GM12878 (cell line): Measurements from ENCODE around the gene HLA-A. TPM values are rescaled to one million over a fixed set of nuclear protein-coding genes. Genes with fewer than 3 reads are reported as not detected.

ENCODE experiments used
- ATAC-seq: fragments of 200-7000 bp; cut with Tn5 transposase; 3 replicates; pipeline ENCODE4 v1.9.1; 2020; ENCODE audit warnings: mild to moderate bottlenecking, moderate library complexity
- BruUV-seq: library from RNA; stranded (reverse); fragments of 400-500 nt; replicated peaks from 2 replicates; lab custom pipeline; 2021; lab: Mats Ljungman, UMichigan
- CTCF ChIA-PET: fragments of 300-600 bp; sonication (Branson Sonifier 250); formaldehyde crosslinking; extraction: SDS; loops from one replicate; lab custom pipeline; 2021; ENCODE audit warnings: inconsistent platforms; lab: Yijun Ruan, JAX
- POLR2A ChIA-PET: fragments of 350-600 bp; formaldehyde crosslinking; extraction: SDS; loops from one replicate; lab custom pipeline; 2021; ENCODE audit warnings: inconsistent platforms; lab: Charles Lee
- RAD21 ChIA-PET: fragments of 300-600 bp; sonication (Branson Sonifier 250); formaldehyde crosslinking; loops from one replicate; lab custom pipeline; 2023; ENCODE audit warnings: antibody characterized with exemption; ENCODE audit not compliant: unreplicated experiment; lab: Charles Lee
- SMC1A ChIA-PET: fragments of 300-600 bp; sonication (Branson Sonifier 250); formaldehyde crosslinking; loops from one replicate; lab custom pipeline; 2023; ENCODE audit not compliant: unreplicated experiment, uncharacterized antibody; lab: Charles Lee
- DNase-seq: peaks from one replicate; pipeline ENCODE4 v3.0.0-alpha.2; 2011; ENCODE audit warnings: low read depth, low spot score
- FAIRE-seq: peaks from 3 replicates; lab custom pipeline; 2011; peaks lifted over from hg19 to GRCh38; lab: Jason Lieb, UNC
- H2AFZ ChIP-seq: 2 replicates; pipeline ENCODE4 v1.6.0; 2011; ENCODE audit warnings: low read depth, low read length, control low read depth; ENCODE audit not compliant: control insufficient read depth
- H3K27ac ChIP-seq: 2 replicates; pipeline ENCODE4 v1.5.1; 2011; ENCODE audit warnings: control low read depth; ENCODE audit not compliant: control insufficient read depth, insufficient read depth
- H3K27me3 ChIP-seq, 2 experiments: replicated peaks in 1 of 2; 2 replicates each; pipeline versions ENCODE4 v1.6.0 to v1.6.1; 2011; ENCODE audit warnings: low read length in 1 of 2; ENCODE audit not compliant: control insufficient read depth in 2 of 2, insufficient read depth in 2 of 2
- H3K36me3 ChIP-seq, 2 experiments: 2 replicates each; pipeline ENCODE4 v1.5.1; 2011; ENCODE audit warnings: low read length in 1 of 2; ENCODE audit not compliant: control insufficient read depth in 2 of 2, insufficient read depth in 2 of 2
- H3K4me1 ChIP-seq: 2 replicates; pipeline ENCODE4 v1.6.1; 2011; ENCODE audit warnings: mild to moderate bottlenecking, low read length, moderate library complexity, mixed read lengths; ENCODE audit not compliant: control insufficient read depth, insufficient read depth
- H3K4me2 ChIP-seq: 2 replicates; pipeline ENCODE4 v1.6.0; 2011; ENCODE audit warnings: control low read depth; ENCODE audit not compliant: control insufficient read depth, insufficient read depth
- H3K4me3 ChIP-seq: fragments of 200-600 bp; sonication (generic); 2 replicates; pipeline ENCODE4 v1.5.1; 2016
- H3K79me2 ChIP-seq: 2 replicates; pipeline ENCODE4 v1.6.0; 2011; ENCODE audit warnings: low read length; ENCODE audit not compliant: control insufficient read depth, insufficient read depth
- H3K9ac ChIP-seq: 2 replicates; pipeline ENCODE4 v1.8.0; 2011; ENCODE audit warnings: low read length, control low read depth, mixed read lengths; ENCODE audit not compliant: control insufficient read depth, insufficient read depth
- H3K9me3 ChIP-seq: replicated peaks from 3 replicates; pipeline ENCODE4 v1.5.1; 2011; ENCODE audit warnings: mild to moderate bottlenecking, low read length; ENCODE audit not compliant: control insufficient read depth, insufficient read depth
- H4K20me1 ChIP-seq: 2 replicates; pipeline ENCODE4 v1.6.0; 2011; ENCODE audit not compliant: control insufficient read depth, insufficient read depth
- BACH1 ChIP-seq: fragments of 450-650 bp; IDR thresholded peaks from 2 replicates; pipeline ENCODE4 v1.6.1; 2017; ENCODE audit warnings: mild to moderate bottlenecking, borderline replicate concordance
- BRCA1 ChIP-seq: IDR thresholded peaks from 2 replicates; pipeline ENCODE4 v1.6.1; 2011; ENCODE audit warnings: low read depth, low read length, improper control_type of control experiment
- HDGF ChIP-seq: fragments of 450-650 bp; IDR thresholded peaks from 2 replicates; pipeline ENCODE4 v1.6.1; 2016; ENCODE audit warnings: antibody characterized with exemption
- NFIC ChIP-seq: IDR thresholded peaks from 2 replicates; pipeline ENCODE4 v1.6.1; 2012; ENCODE audit warnings: low read depth, mild to moderate bottlenecking, inconsistent platforms, low read length, moderate library complexity
- NFYA ChIP-seq: IDR thresholded peaks from 2 replicates; pipeline ENCODE4 v1.6.1; 2011; ENCODE audit warnings: low read depth, mild to moderate bottlenecking, low read length, improper control_type of control experiment, borderline replicate concordance
- SIX5 ChIP-seq: IDR thresholded peaks from 2 replicates; pipeline ENCODE4 v1.6.1; 2011; ENCODE audit warnings: mild to moderate bottlenecking, low read depth, low read length, moderate library complexity; ENCODE audit not compliant: severe bottlenecking
- SMAD5 ChIP-seq: IDR thresholded peaks from 2 replicates; pipeline ENCODE4 v1.6.1; 2016; ENCODE audit warnings: antibody characterized with exemption, low read depth
- SREBF2 ChIP-seq: IDR thresholded peaks from 2 replicates; pipeline ENCODE4 v1.6.1; 2012; ENCODE audit warnings: mild to moderate bottlenecking, low read length
- SUZ12 ChIP-seq: fragments of 200-600 bp; sonication (generic); IDR thresholded peaks from one replicate; pipeline ENCODE4 v1.6.1; 2018; ENCODE audit warnings: antibody characterized with exemption, mild to moderate bottlenecking; ENCODE audit not compliant: unreplicated experiment
- TAF1 ChIP-seq: IDR thresholded peaks from 2 replicates; pipeline ENCODE4 v1.6.1; 2011; ENCODE audit warnings: mild to moderate bottlenecking, low read depth, low read length, borderline replicate concordance
- ZNF622 ChIP-seq: fragments of 450-650 bp; IDR thresholded peaks from 2 replicates; pipeline ENCODE4 v1.6.1; 2017; ENCODE audit warnings: mild to moderate bottlenecking, inconsistent platforms
- WGBS: methylation state at CpG from one replicate; pipeline ENCODE4 v1.1.6; 2016; ENCODE audit warnings: low lambda C conversion rate; ENCODE audit not compliant: insufficient replicate concordance, insufficient coverage; ENCODE audit errors: missing lambda C conversion rate; 5-methylcytosine and 5-hydroxymethylcytosine counted together
- in situ Hi-C: fragments of 300-500 bp; cut with MboI; formaldehyde crosslinking; loops from 9 replicates; pipeline ENCODE4 v1.14.3; 2018; ENCODE audit warnings: mixed read lengths
- intact Hi-C: fragments of 100-400 bp; cut with micrococcal nuclease; formaldehyde crosslinking; loops from one replicate; pipeline ENCODE4 v1.14.2; 2022; ENCODE audit not compliant: unreplicated experiment
- polyA plus RNA-seq, 11 experiments: library from polyadenylated mRNA; depleted of rRNA in 4 of 11; unstranded in 6 of 11; stranded (reverse) in 5 of 11; fragments of >200 nt; fragmentation: Nextera tagmentation in 4 of 11; fragmentation: Illumina TruSeq in 1 of 11; extraction: Ambion mirVana in 4 of 11; extraction: Trizol in 1 of 11; gene quantifications; 1 replicate in 1 of 11; 2 replicates in 10 of 11; pipeline versions ENCODE4 v1.2.1 to v1.2.3, GENCODE V29; 2011 to 2016; ENCODE audit warnings: inconsistent platforms in 2 of 11, missing spikeins in 2 of 11, low read depth in 1 of 11
- total RNA-seq, 4 experiments: library from RNA; depleted of rRNA in 3 of 4; stranded (reverse); fragments of >200 nt in 3 of 4; fragmentation: Illumina TruSeq in 1 of 4; extraction: Trizol in 1 of 4; gene quantifications; 2 replicates each; pipeline versions ENCODE4 v1.2.1 to v1.2.3, GENCODE V29; 2013 to 2021
- TF ChIP-seq, protein P1 (sequence below): IDR thresholded peaks from 2 replicates; pipeline ENCODE4 v1.6.1; 2012; ENCODE audit warnings: mild to moderate bottlenecking, low read depth, low read length
- TF ChIP-seq, protein P2 (sequence below): fragments of 450-650 bp; IDR thresholded peaks from 2 replicates; pipeline ENCODE4 v1.6.1; 2016; ENCODE audit warnings: mild to moderate bottlenecking

HLA-A gene
- total and polyA plus RNA-seq, 10 of the 15 experiments (the other 5 are each of a cell fraction or from before 2014, with no cell fraction given), result 129 to 1,155 (median 749) TPM

DNA sequence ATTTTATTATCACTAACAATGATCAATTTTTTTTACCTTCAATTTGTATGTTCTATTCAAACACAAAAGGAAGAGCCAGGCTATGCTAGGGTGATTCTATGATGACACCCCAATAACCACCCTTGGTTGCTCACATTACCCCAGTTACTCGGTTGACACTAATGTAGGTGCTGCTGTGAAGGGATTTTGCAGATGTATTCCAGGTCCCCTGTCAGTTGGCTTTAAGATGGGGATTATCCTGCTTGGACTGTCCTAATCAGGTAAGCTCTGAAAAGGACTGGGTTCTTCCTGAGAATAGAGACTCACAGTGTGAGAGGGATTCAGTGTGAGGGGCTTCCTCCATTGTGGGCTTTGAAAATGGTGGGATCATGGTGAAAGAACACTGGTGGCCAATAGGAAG, 11.9 kb downstream of the HLA-A start:
- TF ChIP-seq SMAD5 (no peak), ZNF622 (no peak), SIX5 (no peak), NFYA (no peak), BRCA1 (no peak), HDGF (no peak), BACH1 (no peak), TAF1 (no peak), SREBF2 (no peak), SUZ12 (no peak), NFIC (no peak)
- TF ChIP-seq, protein P1, sequence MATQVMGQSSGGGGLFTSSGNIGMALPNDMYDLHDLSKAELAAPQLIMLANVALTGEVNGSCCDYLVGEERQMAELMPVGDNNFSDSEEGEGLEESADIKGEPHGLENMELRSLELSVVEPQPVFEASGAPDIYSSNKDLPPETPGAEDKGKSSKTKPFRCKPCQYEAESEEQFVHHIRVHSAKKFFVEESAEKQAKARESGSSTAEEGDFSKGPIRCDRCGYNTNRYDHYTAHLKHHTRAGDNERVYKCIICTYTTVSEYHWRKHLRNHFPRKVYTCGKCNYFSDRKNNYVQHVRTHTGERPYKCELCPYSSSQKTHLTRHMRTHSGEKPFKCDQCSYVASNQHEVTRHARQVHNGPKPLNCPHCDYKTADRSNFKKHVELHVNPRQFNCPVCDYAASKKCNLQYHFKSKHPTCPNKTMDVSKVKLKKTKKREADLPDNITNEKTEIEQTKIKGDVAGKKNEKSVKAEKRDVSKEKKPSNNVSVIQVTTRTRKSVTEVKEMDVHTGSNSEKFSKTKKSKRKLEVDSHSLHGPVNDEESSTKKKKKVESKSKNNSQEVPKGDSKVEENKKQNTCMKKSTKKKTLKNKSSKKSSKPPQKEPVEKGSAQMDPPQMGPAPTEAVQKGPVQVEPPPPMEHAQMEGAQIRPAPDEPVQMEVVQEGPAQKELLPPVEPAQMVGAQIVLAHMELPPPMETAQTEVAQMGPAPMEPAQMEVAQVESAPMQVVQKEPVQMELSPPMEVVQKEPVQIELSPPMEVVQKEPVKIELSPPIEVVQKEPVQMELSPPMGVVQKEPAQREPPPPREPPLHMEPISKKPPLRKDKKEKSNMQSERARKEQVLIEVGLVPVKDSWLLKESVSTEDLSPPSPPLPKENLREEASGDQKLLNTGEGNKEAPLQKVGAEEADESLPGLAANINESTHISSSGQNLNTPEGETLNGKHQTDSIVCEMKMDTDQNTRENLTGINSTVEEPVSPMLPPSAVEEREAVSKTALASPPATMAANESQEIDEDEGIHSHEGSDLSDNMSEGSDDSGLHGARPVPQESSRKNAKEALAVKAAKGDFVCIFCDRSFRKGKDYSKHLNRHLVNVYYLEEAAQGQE, result no peak
- TF ChIP-seq, protein P2, sequence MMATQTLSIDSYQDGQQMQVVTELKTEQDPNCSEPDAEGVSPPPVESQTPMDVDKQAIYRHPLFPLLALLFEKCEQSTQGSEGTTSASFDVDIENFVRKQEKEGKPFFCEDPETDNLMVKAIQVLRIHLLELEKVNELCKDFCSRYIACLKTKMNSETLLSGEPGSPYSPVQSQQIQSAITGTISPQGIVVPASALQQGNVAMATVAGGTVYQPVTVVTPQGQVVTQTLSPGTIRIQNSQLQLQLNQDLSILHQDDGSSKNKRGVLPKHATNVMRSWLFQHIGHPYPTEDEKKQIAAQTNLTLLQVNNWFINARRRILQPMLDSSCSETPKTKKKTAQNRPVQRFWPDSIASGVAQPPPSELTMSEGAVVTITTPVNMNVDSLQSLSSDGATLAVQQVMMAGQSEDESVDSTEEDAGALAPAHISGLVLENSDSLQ, result no peak
- 100% methylated on average over 1 of the region's 1 CpG for WGBS
- no peak overlapping the region for H3K27ac ChIP-seq
- SMC1A ChIA-PET, result interaction anchor here (1.1 kb wide), 1 partner anchor 106 kb away, joined by 3 read pairs; no protein-coding TSS in a partner anchor
- BruUV-seq, result no TSS peak
- intact Hi-C loops, result no loop called here
- no peaks in the 10 kb centered on the region for H3K36me3 ChIP-seq
- FAIRE-seq, result no peak
- RAD21 ChIA-PET, result interaction anchor here (1.0 kb wide), 1 partner anchor 10 kb away, joined by 5 read pairs; no protein-coding TSS in a partner anchor
- H3K79me2 ChIP-seq, result no peaks in the 10 kb centered on the region
- no peak overlapping the region for H3K4me3 ChIP-seq
- H3K9me3 ChIP-seq, result no peaks in the 10 kb centered on the region
- no peak for ATAC-seq
- no peak for DNase-seq
- no peak overlapping the region for H3K9ac ChIP-seq
- no peaks in the 10 kb centered on the region for H3K4me1 ChIP-seq
- no peak overlapping the region for H2AFZ ChIP-seq
- CTCF ChIA-PET, result no interaction called here
- H4K20me1 ChIP-seq, result no peaks in the 10 kb centered on the region
- in situ Hi-C loops, result no loop called here
- POLR2A ChIA-PET, result interaction anchor here (0.8 kb wide), 1 partner anchor 13 kb away, joined by 3 read pairs; no protein-coding TSS in a partner anchor
- no peaks in the 10 kb centered on the region for H3K27me3 ChIP-seq
- H3K4me2 ChIP-seq, result no peak overlapping the region
